SK-N-SH treated with all-trans-retinoic acid at 6 μM for 48 hours (cell line): ENCODE results near the gene TAS2R14.

Experiments
- ATAC-seq: fragments of 200-7000 bp; cut with Tn5 transposase; 3 replicates; pipeline ENCODE4 v1.9.1; 2020; ENCODE audit warnings: mild to moderate bottlenecking, moderate library complexity
- ARNTL ChIP-seq: fragments of 450-650 bp; formaldehyde crosslinking; IDR thresholded peaks from 2 replicates; pipeline ENCODE4 v1.5.0; 2020; ENCODE audit warnings: low read depth, mild to moderate bottlenecking, moderate library complexity, borderline replicate concordance
- CSDC2 ChIP-seq: fragments of 250-450 bp; sonication (Bioruptor Pico); IDR thresholded peaks from 2 replicates; pipeline ENCODE4 v1.5.0; 2020; ENCODE audit warnings: mild to moderate bottlenecking, moderate library complexity
- ESRRG ChIP-seq: fragments of 250-450 bp; sonication (Bioruptor Pico); IDR thresholded peaks from 2 replicates; pipeline ENCODE4 v1.6.1; 2021; ENCODE audit warnings: mild to moderate bottlenecking
- GLIS3 ChIP-seq: fragments of 250-450 bp; sonication (Bioruptor Pico); IDR thresholded peaks from 2 replicates; pipeline ENCODE4 v1.5.0; 2020; ENCODE audit warnings: mild to moderate bottlenecking, moderate library complexity
- ISL1 ChIP-seq: fragments of 250-450 bp; sonication (Bioruptor Pico); IDR thresholded peaks from 2 replicates; pipeline ENCODE4 v2.1.2; 2022; ENCODE audit warnings: mild to moderate bottlenecking, moderate library complexity
- OSR1 ChIP-seq: fragments of 250-450 bp; sonication (Bioruptor Pico); IDR thresholded peaks from 2 replicates; pipeline ENCODE4 v1.8.0; 2022; ENCODE audit warnings: moderate library complexity, mild to moderate bottlenecking, inconsistent platforms
- SNAI2 ChIP-seq: fragments of 250-450 bp; sonication (Bioruptor Pico); IDR thresholded peaks from 2 replicates; pipeline ENCODE4 v1.5.0; 2020; ENCODE audit warnings: mild to moderate bottlenecking, moderate library complexity
- TCF4 ChIP-seq: fragments of 250-450 bp; sonication (Bioruptor Pico); IDR thresholded peaks from 2 replicates; pipeline ENCODE4 v1.8.0; 2021; ENCODE audit warnings: mild to moderate bottlenecking, moderate library complexity, borderline replicate concordance
- TOX ChIP-seq: fragments of 250-450 bp; sonication (Bioruptor Pico); IDR thresholded peaks from 2 replicates; pipeline ENCODE4 v1.8.0; 2021; ENCODE audit warnings: mild to moderate bottlenecking, moderate library complexity, borderline replicate concordance
- ZC3H10 ChIP-seq: fragments of 250-450 bp; sonication (Bioruptor Pico); IDR thresholded peaks from 2 replicates; pipeline ENCODE4 v1.5.1; 2021; ENCODE audit warnings: mild to moderate bottlenecking, moderate library complexity
- ZFP3 ChIP-seq: fragments of 250-450 bp; sonication (Bioruptor Pico); IDR thresholded peaks from 2 replicates; pipeline ENCODE4 v1.5.0; 2020; ENCODE audit warnings: mild to moderate bottlenecking, moderate library complexity
- ZFP30 ChIP-seq: fragments of 450-650 bp; formaldehyde crosslinking; IDR thresholded peaks from 2 replicates; pipeline ENCODE4 v1.5.0; 2022; ENCODE audit warnings: mild to moderate bottlenecking, moderate library complexity
- ZNF70 ChIP-seq: fragments of 450-650 bp; formaldehyde crosslinking; IDR thresholded peaks from 2 replicates; pipeline ENCODE4 v1.5.0; 2020; ENCODE audit warnings: mild to moderate bottlenecking, moderate library complexity
- ZNF8 ChIP-seq: fragments of 450-650 bp; formaldehyde crosslinking; IDR thresholded peaks from 2 replicates; pipeline ENCODE4 v1.5.0; 2020; ENCODE audit warnings: mild to moderate bottlenecking, moderate library complexity
- TF ChIP-seq, protein P1 (sequence below): fragments of 250-450 bp; sonication (Bioruptor Pico); IDR thresholded peaks from 2 replicates; pipeline ENCODE4 v1.5.1; 2020; ENCODE audit warnings: low read depth, mild to moderate bottlenecking, moderate library complexity
- TF ChIP-seq, protein P2 (sequence below): fragments of 250-450 bp; sonication (Bioruptor Pico); IDR thresholded peaks from 2 replicates; pipeline ENCODE4 v1.8.0; 2020; ENCODE audit warnings: mild to moderate bottlenecking, moderate library complexity, borderline replicate concordance
- TF ChIP-seq, protein P3 (sequence below): fragments of 250-450 bp; sonication (Bioruptor Pico); IDR thresholded peaks from 2 replicates; pipeline ENCODE4 v1.8.0; 2021; ENCODE audit warnings: low read depth, mild to moderate bottlenecking, moderate library complexity, borderline replicate concordance
- TF ChIP-seq, protein P4 (sequence below): fragments of 250-450 bp; sonication (Bioruptor Pico); IDR thresholded peaks from 2 replicates; pipeline ENCODE4 v1.5.0; 2020; ENCODE audit warnings: mild to moderate bottlenecking, moderate library complexity
- TF ChIP-seq, protein P5 (sequence below): fragments of 250-450 bp; sonication (Bioruptor Pico); IDR thresholded peaks from 2 replicates; pipeline ENCODE4 v1.5.1; 2021; ENCODE audit warnings: mild to moderate bottlenecking, moderate library complexity

The TAS2R14 gene

DNA sequence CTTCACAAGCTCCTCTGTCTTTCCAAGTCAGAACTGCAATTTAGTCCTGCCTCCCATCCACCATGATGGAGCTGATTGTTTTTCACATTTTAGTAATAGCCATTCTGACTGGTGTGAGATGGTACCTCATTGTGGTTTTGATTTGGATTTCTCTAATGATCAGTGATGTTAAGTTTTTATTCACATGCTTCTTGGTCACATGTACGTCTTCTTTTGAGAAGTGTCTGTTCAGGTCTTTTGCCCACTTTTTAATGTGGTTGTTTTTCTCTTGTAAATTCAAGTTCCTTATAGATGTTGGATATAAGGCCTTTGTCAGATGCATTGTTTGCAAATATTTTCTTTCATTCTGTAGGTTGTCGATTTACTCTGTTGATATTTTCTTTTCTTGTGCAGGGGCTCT is 4.1 kb upstream of the TAS2R14 start:
- no peak for ATAC-seq
- TF ChIP-seq GLIS3 (CRISPR knock-in tag) (no peak), ZFP3 (CRISPR knock-in tag) (no peak), ARNTL (no peak), ZFP30 (CRISPR knock-in tag) (no peak), ISL1 (CRISPR knock-in tag) (no peak), ZNF70 (CRISPR knock-in tag) (no peak), ESRRG (no peak), TCF4 (CRISPR knock-in tag) (no peak), ZC3H10 (CRISPR knock-in tag) (no peak)
- TF ChIP-seq, protein P1, sequence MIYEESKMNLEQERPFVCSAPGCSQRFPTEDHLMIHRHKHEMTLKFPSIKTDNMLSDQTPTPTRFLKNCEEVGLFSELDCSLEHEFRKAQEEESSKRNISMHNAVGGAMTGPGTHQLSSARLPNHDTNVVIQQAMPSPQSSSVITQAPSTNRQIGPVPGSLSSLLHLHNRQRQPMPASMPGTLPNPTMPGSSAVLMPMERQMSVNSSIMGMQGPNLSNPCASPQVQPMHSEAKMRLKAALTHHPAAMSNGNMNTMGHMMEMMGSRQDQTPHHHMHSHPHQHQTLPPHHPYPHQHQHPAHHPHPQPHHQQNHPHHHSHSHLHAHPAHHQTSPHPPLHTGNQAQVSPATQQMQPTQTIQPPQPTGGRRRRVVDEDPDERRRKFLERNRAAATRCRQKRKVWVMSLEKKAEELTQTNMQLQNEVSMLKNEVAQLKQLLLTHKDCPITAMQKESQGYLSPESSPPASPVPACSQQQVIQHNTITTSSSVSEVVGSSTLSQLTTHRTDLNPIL, result no peak
- TF ChIP-seq, protein P2, sequence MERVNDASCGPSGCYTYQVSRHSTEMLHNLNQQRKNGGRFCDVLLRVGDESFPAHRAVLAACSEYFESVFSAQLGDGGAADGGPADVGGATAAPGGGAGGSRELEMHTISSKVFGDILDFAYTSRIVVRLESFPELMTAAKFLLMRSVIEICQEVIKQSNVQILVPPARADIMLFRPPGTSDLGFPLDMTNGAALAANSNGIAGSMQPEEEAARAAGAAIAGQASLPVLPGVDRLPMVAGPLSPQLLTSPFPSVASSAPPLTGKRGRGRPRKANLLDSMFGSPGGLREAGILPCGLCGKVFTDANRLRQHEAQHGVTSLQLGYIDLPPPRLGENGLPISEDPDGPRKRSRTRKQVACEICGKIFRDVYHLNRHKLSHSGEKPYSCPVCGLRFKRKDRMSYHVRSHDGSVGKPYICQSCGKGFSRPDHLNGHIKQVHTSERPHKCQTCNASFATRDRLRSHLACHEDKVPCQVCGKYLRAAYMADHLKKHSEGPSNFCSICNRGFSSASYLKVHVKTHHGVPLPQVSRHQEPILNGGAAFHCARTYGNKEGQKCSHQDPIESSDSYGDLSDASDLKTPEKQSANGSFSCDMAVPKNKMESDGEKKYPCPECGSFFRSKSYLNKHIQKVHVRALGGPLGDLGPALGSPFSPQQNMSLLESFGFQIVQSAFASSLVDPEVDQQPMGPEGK, result no peak
- TF ChIP-seq, protein P3, sequence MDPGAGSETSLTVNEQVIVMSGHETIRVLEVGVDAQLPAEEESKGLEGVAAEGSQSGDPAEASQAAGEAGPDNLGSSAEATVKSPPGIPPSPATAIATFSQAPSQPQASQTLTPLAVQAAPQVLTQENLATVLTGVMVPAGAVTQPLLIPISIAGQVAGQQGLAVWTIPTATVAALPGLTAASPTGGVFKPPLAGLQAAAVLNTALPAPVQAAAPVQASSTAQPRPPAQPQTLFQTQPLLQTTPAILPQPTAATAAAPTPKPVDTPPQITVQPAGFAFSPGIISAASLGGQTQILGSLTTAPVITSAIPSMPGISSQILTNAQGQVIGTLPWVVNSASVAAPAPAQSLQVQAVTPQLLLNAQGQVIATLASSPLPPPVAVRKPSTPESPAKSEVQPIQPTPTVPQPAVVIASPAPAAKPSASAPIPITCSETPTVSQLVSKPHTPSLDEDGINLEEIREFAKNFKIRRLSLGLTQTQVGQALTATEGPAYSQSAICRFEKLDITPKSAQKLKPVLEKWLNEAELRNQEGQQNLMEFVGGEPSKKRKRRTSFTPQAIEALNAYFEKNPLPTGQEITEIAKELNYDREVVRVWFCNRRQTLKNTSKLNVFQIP, result no peak
- TF ChIP-seq, all 23 proteins: peak for 0

DNA sequence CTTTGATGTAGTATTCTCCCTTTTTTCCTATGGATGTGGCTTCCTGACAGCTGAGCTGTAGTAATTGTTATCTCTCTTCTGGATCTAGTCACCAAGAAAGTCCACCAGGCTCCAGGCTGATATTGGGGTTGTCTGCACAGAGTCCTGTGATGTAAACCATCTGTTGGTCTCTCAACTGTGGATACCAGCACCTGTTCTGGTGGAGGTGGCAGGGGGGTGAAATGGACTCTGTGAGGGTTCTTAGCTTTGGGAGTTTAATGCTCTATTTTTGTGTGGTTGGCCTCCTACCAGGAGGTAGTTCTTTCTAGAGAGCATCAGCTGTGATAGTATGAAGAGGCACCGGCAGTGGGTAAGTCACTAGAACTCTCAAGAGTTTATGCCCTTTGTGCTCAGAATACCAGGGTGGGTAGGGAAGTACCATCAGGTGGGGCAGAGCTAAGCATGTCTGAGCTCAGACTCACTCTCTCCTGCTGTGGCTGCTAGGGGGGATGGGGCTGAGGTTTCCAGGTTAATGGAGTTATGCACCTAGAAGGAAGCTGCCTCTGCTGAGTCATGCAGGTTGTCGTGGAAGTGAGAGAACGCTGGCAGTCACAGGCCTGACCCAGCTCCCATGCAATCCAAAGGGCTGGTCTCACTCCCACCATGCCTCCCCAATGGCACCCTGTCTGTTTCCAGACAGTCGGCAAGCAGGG is 3.0 kb upstream of the TAS2R14 start:
- TF ChIP-seq ZFP3 (CRISPR knock-in tag), result no peak
- TF ChIP-seq, protein P4, sequence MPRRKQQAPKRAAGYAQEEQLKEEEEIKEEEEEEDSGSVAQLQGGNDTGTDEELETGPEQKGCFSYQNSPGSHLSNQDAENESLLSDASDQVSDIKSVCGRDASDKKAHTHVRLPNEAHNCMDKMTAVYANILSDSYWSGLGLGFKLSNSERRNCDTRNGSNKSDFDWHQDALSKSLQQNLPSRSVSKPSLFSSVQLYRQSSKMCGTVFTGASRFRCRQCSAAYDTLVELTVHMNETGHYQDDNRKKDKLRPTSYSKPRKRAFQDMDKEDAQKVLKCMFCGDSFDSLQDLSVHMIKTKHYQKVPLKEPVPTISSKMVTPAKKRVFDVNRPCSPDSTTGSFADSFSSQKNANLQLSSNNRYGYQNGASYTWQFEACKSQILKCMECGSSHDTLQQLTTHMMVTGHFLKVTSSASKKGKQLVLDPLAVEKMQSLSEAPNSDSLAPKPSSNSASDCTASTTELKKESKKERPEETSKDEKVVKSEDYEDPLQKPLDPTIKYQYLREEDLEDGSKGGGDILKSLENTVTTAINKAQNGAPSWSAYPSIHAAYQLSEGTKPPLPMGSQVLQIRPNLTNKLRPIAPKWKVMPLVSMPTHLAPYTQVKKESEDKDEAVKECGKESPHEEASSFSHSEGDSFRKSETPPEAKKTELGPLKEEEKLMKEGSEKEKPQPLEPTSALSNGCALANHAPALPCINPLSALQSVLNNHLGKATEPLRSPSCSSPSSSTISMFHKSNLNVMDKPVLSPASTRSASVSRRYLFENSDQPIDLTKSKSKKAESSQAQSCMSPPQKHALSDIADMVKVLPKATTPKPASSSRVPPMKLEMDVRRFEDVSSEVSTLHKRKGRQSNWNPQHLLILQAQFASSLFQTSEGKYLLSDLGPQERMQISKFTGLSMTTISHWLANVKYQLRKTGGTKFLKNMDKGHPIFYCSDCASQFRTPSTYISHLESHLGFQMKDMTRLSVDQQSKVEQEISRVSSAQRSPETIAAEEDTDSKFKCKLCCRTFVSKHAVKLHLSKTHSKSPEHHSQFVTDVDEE (CRISPR knock-in tag), result no peak
- TF ChIP-seq ZNF8 (CRISPR knock-in tag), result no peak
- TF ChIP-seq, protein P1, result no peak
- TF ChIP-seq, protein P3, result no peak
- TF ChIP-seq CSDC2 (CRISPR knock-in tag), result no peak
- TF ChIP-seq ZC3H10 (CRISPR knock-in tag), result no peak
- TF ChIP-seq SNAI2, result no peak
- TF ChIP-seq OSR1 (CRISPR knock-in tag), result no peak
- TF ChIP-seq, protein P5, sequence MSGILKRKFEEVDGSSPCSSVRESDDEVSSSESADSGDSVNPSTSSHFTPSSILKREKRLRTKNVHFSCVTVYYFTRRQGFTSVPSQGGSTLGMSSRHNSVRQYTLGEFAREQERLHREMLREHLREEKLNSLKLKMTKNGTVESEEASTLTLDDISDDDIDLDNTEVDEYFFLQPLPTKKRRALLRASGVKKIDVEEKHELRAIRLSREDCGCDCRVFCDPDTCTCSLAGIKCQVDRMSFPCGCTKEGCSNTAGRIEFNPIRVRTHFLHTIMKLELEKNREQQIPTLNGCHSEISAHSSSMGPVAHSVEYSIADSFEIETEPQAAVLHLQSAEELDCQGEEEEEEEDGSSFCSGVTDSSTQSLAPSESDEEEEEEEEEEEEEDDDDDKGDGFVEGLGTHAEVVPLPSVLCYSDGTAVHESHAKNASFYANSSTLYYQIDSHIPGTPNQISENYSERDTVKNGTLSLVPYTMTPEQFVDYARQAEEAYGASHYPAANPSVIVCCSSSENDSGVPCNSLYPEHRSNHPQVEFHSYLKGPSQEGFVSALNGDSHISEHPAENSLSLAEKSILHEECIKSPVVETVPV (CRISPR knock-in tag), result no peak
- TF ChIP-seq TOX (CRISPR knock-in tag), result no peak
- no peak for TF ChIP-seq GLIS3 (CRISPR knock-in tag)
- no peak for TF ChIP-seq ISL1 (CRISPR knock-in tag)
- ATAC-seq, result no peak; the same call in 2 of the 3 replicates
